Panc1 (cell line): Measurements from ENCODE around the gene SLC34A1.

Experiments used
- CTCF ChIP-seq: fragments of 450-650 bp; IDR thresholded peaks from 2 replicates; pipeline ENCODE4 v1.5.1; 2017; ENCODE audit warnings: mild to moderate bottlenecking
- POLR2AphosphoS5 ChIP-seq: IDR thresholded peaks from 2 replicates; pipeline ENCODE4 v1.6.1; 2012; ENCODE audit warnings: mild to moderate bottlenecking, low read depth, low read length, moderate library complexity
- REST ChIP-seq, 2 experiments: IDR thresholded peaks; 2 replicates each; pipeline ENCODE4 v1.6.1; 2011 to 2012; ENCODE audit warnings: low read depth in 2 of 2, control low read depth in 1 of 2, low read length in 1 of 2, mild to moderate bottlenecking in 1 of 2, moderate library complexity in 1 of 2; ENCODE audit not compliant: insufficient read depth in 1 of 2
- SIN3A ChIP-seq: IDR thresholded peaks from 2 replicates; pipeline ENCODE4 v1.6.1; 2012; ENCODE audit warnings: low read depth, mild to moderate bottlenecking, low read length, moderate library complexity, borderline replicate concordance; ENCODE audit not compliant: insufficient read depth
- TCF7L2 ChIP-seq: IDR thresholded peaks from 2 replicates; pipeline ENCODE4 v1.6.1; 2011; ENCODE audit warnings: mild to moderate bottlenecking, low read depth, low read length, inconsistent platforms

- TF ChIP-seq CTCF (no peak), POLR2AphosphoS5 (no peak), SIN3A (no peak), REST (IDR thresholded peaks at IDR 0.05; ENCODE audit: insufficient read depth in 1 of 2, low read depth in 2 of 2, low read length in 1 of 2) (no peak), TCF7L2 (no peak)
Measured at GRCh38 chr5:177353093-177353492, 31.1 kb upstream of the SLC34A1 start.
